ENCODE data around the gene PPP1R11.
"Not testable (repeated sequence)": the region's sequence is repeated elsewhere in the genome, so short reads cannot be mapped to it uniquely, and the experiment has no call there.

PPP1R11 gene

DNA sequence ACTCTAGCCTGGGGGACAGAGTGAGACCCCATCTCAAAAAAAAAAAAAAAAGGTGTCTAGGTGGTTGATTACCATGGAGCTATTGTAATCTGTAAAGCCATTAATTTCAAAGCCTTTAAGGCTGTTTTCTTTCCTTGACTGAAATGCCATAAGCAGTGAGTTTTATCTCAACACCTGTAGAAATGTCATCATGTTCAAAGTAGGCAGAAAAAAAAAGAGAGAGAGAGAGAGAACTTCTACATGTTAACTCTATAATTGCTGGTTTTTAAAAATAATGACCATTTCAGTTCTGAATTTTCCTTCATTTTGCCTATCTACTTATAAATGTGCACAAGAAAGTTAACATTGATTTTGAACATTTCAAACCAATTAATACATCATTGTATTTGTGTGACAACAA is 35.6 kb upstream of the PPP1R11 start:
- Histone ChIP-seq H3K4me3 (no peak overlapping the region), H3K27ac (no peak overlapping the region)
- TF ChIP-seq, protein P1, sequence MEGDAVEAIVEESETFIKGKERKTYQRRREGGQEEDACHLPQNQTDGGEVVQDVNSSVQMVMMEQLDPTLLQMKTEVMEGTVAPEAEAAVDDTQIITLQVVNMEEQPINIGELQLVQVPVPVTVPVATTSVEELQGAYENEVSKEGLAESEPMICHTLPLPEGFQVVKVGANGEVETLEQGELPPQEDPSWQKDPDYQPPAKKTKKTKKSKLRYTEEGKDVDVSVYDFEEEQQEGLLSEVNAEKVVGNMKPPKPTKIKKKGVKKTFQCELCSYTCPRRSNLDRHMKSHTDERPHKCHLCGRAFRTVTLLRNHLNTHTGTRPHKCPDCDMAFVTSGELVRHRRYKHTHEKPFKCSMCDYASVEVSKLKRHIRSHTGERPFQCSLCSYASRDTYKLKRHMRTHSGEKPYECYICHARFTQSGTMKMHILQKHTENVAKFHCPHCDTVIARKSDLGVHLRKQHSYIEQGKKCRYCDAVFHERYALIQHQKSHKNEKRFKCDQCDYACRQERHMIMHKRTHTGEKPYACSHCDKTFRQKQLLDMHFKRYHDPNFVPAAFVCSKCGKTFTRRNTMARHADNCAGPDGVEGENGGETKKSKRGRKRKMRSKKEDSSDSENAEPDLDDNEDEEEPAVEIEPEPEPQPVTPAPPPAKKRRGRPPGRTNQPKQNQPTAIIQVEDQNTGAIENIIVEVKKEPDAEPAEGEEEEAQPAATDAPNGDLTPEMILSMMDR (IDR thresholded peaks at IDR 0.05) = no peak
- no peak for DNase-seq (ENCODE audit: low spot score)

DNA sequence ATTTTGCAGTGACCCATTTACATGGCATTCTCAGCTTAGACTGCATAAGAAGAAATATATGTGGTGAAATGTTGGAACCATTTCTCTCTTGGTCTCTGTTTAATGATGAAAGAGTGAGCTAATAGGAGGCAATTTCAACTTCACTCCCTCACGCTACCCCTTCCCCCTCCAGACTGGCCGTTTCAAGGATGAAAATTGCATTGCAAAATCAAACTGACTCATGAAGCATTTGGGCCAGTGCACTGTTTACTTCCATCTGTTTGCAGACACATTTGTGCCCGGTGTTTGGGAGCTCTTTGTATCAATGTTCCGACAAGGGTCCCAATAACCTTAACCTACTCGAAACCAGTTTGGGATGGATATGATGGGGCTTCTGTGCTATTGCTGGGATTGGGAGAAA is 33.6 kb upstream of the PPP1R11 start:
- H3K4me3 ChIP-seq, H3K27ac ChIP-seq: not testable (repeated sequence)

DNA sequence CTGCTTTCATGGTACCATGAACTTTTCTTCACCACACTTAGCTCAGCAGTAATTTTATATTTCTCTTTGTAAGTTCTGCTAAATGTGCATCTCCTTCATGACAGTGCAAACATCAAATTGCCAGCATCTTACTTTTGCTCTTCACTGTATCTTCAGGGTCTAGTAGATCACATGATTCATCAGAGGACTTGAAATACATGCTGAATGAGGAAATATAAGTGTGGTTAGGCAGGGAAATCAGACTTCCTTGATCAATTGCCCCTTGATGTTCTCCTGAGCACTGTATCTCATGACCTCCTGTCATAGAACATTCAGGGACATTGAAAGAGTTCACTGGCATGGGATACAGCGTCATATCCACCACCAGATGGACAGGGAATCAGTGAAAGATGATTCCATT is 31.2 kb upstream of the PPP1R11 start:
- TF ChIP-seq, protein P1 (IDR thresholded peaks at IDR 0.05) = no peak
- Histone ChIP-seq H3K4me3 (no peak overlapping the region), H3K27ac (no peak overlapping the region)
- DNase-seq (ENCODE audit: low spot score) = no peak

More for the DNA sequence above, 33.6 kb upstream of the PPP1R11 start:
- not testable (repeated sequence) for DNase-seq (ENCODE audit: low spot score)

DNA sequence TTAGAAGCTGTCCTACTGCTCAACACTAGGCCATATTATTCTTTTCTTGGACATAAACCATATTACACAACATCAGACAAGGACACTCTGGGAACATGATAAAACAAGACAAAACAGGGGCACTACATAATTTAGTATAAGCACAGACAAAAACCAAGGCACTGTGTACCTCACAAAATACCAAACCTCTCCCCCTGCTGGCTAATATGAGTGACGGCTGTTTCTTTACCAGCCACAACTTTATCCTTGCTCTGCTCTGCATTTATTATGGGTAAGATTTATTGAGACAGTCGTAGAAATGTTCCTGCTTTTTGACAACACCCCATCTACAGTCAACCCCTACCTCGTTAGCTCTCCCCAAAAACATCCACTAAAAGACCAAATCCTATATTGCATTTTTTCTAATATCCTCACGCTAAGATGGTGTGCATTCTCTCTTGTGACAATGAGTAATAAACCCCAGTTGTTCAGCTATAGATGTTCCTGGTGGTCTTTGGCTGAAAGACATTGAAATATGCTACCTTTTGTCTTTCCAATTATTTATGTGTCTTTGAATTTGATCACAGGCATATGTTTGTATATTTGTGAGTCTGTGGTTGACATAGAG is 29.7 kb upstream of the PPP1R11 start:
- DNase-seq (ENCODE audit: low spot score) = no peak
- TF ChIP-seq, protein P1 (IDR thresholded peaks at IDR 0.05) = no peak
- no peak overlapping the region for H3K4me3 ChIP-seq

DNA sequence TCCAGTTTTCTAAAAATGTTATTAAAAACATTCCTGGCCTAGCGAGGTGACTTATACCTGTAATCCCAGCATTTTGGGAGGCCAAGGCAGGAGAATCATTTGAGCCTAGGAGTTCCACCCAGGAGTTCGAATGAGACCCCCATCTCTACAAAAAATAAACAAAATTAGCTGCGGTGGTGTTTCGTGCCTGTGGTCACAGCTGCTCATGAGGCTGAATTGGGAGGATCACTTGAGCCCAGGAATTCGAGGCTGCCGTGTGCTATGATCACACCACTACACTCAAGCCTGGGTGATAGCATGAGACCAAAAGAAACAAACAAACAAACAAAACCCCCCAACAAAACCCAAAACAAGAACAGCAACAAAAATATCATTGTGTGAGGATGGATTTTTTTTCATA is 25.8 kb upstream of the PPP1R11 start:
- TF ChIP-seq, protein P1 (IDR thresholded peaks at IDR 0.05) = no peak
- DNase-seq (ENCODE audit: low spot score) = no peak
- no peak overlapping the region for H3K4me3 ChIP-seq
- no peak overlapping the region for H3K27ac ChIP-seq

More for the DNA sequence above, 29.7 kb upstream of the PPP1R11 start:
- H3K27ac ChIP-seq = no peak overlapping the region

DNA sequence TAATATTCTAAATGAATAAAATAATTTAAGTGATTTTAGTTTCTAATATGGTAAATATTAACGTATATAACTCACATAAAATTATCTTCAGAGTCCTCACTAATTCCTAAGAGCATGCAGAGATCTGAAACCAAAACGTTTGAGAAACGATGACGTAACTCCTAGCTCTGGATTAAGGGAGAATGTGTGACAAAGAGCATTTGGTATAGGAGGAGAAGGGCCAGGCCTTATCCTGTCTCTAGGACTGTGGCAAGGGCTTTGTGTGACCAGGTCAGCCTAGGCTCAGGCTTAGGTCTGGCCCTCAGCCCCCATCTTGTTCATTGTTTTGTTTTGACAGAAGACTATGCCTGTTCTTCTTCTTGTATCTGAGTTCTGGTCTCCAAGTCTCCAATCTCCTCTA is 25.2 kb upstream of the PPP1R11 start:
- TF ChIP-seq, protein P1 (IDR thresholded peaks at IDR 0.05) = no peak
- H3K27ac ChIP-seq = no peak overlapping the region
- DNase-seq (ENCODE audit: low spot score) = no peak
- no peak overlapping the region for H3K4me3 ChIP-seq

DNA sequence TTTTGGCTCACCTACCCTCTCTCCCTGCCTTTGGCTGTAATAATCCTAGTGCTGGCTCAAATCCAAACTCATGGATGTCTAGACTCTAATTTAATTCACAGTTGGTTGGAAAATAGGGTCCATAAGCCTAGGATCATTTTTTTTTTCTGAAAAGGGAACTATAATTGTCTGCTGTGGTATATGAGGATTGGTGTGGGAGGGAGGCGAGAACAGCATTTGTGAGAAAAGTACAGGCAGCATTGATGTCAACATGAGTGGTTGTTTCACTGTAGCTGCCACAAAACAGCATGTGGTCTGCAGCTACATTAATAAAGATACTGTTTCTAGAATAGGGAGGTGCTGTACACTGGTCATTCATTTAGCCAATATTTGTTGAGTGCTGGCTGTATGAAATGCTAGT is 24.5 kb upstream of the PPP1R11 start:
- Histone ChIP-seq H3K4me3 (no peak overlapping the region), H3K27ac (no peak overlapping the region)
- TF ChIP-seq, protein P1 (IDR thresholded peaks at IDR 0.05) = no peak
- DNase-seq (ENCODE audit: low spot score) = no peak

All from coronary artery (tissue), 2 donors.